Keratinocyte (primary cell): Measurements from ENCODE around the gene CCDC63.

Experiments
- EZH2 ChIP-seq: IDR thresholded peaks from one replicate; pipeline ENCODE4 v1.6.1; 2012; ENCODE audit warnings: inconsistent platforms, mild to moderate bottlenecking, low read length, moderate library complexity
- TF ChIP-seq, protein P1 (sequence below), 3 experiments: IDR thresholded peaks in 1 of 3; conservative IDR thresholded peaks in 1 of 3; optimal IDR thresholded peaks in 1 of 3; 2 replicates in 2 of 3; 3 replicates in 1 of 3; pipeline versions ENCODE3 to v1.5.1; 2011; ENCODE audit warnings: low read length in 3 of 3, mild to moderate bottlenecking in 3 of 3, moderate library complexity in 2 of 3, control low read depth in 1 of 3, inconsistent platforms in 1 of 3; ENCODE audit not compliant: insufficient read depth in 2 of 3; ENCODE audit errors: extremely low read depth in 1 of 3

GRCh38 chr12:110862329-110862728 is 15.5 kb downstream of the CCDC63 start:
- TF ChIP-seq, protein P1, sequence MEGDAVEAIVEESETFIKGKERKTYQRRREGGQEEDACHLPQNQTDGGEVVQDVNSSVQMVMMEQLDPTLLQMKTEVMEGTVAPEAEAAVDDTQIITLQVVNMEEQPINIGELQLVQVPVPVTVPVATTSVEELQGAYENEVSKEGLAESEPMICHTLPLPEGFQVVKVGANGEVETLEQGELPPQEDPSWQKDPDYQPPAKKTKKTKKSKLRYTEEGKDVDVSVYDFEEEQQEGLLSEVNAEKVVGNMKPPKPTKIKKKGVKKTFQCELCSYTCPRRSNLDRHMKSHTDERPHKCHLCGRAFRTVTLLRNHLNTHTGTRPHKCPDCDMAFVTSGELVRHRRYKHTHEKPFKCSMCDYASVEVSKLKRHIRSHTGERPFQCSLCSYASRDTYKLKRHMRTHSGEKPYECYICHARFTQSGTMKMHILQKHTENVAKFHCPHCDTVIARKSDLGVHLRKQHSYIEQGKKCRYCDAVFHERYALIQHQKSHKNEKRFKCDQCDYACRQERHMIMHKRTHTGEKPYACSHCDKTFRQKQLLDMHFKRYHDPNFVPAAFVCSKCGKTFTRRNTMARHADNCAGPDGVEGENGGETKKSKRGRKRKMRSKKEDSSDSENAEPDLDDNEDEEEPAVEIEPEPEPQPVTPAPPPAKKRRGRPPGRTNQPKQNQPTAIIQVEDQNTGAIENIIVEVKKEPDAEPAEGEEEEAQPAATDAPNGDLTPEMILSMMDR (optimal IDR thresholded peaks at IDR 0.05 in 1 of 3, IDR thresholded peaks at IDR 0.05 in 1 of 3, conservative IDR thresholded peaks at IDR 0.05 in 1 of 3; ENCODE audit: extremely low read depth in 1 of 3, insufficient read depth in 2 of 3, low read length in 3 of 3), result no peak
- no peak for TF ChIP-seq EZH2
